Measurements from ENCODE around the gene UPP2.

DNA sequence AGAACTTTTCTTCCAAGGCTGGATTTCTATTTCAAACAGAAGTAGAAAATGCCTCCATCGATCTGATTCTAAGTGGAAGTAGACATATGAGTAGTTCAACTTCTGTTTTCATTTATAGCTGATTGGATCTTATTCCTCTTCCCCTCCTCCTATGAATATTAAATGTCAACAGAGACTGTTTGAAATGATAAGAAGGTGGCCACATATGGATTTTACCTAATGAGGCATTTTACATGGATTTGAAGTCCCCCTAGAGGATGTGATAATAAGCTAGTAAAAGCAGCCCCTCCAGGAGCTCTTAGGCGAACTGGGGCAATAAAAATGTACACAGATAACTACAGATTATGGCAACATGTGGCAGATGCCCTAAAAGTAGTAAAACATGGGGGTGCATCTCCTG, 71.0 kb downstream of the UPP2 start:
- TF ChIP-seq, protein P1, sequence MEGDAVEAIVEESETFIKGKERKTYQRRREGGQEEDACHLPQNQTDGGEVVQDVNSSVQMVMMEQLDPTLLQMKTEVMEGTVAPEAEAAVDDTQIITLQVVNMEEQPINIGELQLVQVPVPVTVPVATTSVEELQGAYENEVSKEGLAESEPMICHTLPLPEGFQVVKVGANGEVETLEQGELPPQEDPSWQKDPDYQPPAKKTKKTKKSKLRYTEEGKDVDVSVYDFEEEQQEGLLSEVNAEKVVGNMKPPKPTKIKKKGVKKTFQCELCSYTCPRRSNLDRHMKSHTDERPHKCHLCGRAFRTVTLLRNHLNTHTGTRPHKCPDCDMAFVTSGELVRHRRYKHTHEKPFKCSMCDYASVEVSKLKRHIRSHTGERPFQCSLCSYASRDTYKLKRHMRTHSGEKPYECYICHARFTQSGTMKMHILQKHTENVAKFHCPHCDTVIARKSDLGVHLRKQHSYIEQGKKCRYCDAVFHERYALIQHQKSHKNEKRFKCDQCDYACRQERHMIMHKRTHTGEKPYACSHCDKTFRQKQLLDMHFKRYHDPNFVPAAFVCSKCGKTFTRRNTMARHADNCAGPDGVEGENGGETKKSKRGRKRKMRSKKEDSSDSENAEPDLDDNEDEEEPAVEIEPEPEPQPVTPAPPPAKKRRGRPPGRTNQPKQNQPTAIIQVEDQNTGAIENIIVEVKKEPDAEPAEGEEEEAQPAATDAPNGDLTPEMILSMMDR (conservative IDR thresholded peaks at IDR 0.05; ENCODE audit: low read length) = no peak
- TF ChIP-seq EZH2phosphoT487 (IDR thresholded peaks at IDR 0.05; ENCODE audit: borderline replicate concordance) = no peak

All from Loucy (cell line).